Esophagus muscularis mucosa (tissue), 3 donors: ENCODE data around the gene HAAO.

ENCODE experiments used
- POLR2A ChIP-seq: fragments of 450-650 bp; IDR thresholded peaks from one replicate; pipeline ENCODE4 v1.6.1; 2017; ENCODE audit warnings: antibody characterized with exemption, moderate library complexity, mild to moderate bottlenecking, low read depth
- TF ChIP-seq, protein P1 (sequence below), 3 experiments: fragments of 200-600 bp in 2 of 3; fragments of 450-650 bp in 1 of 3; sonication (generic) in 2 of 3; IDR thresholded peaks; one replicate each; pipeline ENCODE4 v1.5.1; 2017 to 2019; ENCODE audit warnings: antibody characterized with exemption in 3 of 3, mild to moderate bottlenecking in 2 of 3, moderate library complexity in 1 of 3

DNA sequence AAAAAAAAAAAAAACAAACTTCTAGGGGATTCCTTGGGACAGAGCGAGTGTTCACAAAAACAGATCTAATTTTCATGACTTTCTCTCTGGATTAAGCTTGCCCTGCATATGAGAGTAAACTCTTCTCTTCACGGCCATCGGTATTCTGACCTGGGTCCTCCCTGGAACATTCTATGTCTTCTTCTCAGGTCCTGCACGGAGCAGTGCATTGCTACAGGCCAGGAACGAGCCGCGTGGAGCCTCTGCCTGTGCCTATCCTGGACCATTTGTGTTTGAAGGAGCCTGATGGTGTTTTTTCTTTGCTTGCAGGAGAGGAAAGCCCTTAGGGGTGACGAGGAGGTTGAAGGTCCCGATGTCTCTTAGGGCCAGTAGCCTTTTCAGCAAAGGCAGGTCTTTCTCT is 26.7 kb downstream of the HAAO start:
- TF ChIP-seq, protein P1, sequence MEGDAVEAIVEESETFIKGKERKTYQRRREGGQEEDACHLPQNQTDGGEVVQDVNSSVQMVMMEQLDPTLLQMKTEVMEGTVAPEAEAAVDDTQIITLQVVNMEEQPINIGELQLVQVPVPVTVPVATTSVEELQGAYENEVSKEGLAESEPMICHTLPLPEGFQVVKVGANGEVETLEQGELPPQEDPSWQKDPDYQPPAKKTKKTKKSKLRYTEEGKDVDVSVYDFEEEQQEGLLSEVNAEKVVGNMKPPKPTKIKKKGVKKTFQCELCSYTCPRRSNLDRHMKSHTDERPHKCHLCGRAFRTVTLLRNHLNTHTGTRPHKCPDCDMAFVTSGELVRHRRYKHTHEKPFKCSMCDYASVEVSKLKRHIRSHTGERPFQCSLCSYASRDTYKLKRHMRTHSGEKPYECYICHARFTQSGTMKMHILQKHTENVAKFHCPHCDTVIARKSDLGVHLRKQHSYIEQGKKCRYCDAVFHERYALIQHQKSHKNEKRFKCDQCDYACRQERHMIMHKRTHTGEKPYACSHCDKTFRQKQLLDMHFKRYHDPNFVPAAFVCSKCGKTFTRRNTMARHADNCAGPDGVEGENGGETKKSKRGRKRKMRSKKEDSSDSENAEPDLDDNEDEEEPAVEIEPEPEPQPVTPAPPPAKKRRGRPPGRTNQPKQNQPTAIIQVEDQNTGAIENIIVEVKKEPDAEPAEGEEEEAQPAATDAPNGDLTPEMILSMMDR (IDR thresholded peaks at IDR 0.05), result no peak
- no peak for TF ChIP-seq POLR2A
